Spleen (tissue), 11 donors: ENCODE measurements around the gene CRTC3. TPM values are rescaled to one million over a fixed set of nuclear protein-coding genes. Genes with fewer than 3 reads are reported as not detected.
"Not testable (repeated sequence)": the region's sequence is repeated elsewhere in the genome, so short reads cannot be mapped to it uniquely, and the experiment has no call there.

ENCODE experiments used
- DNase-seq: peaks from one replicate; pipeline ENCODE4 v3.0.0-alpha.2; 2020
- H3K27ac ChIP-seq, 8 donors: fragments of 200-600 bp; sonication (generic) in 7 of 8; 1 replicate in 4 of 8; 2 replicates in 4 of 8; pipeline versions ENCODE4 v1.5.0 to v1.8.0; 2016 to 2021; ENCODE audit warnings: inconsistent platforms in 4 of 8, mild to moderate bottlenecking in 4 of 8, moderate library complexity in 1 of 8
- H3K27me3 ChIP-seq, 7 donors: fragments of 200-600 bp; sonication (generic) in 6 of 7; replicated peaks in 1 of 7; 1 replicate in 4 of 7; 2 replicates in 3 of 7; pipeline versions ENCODE4 v1.5.0 to v1.8.0; 2016 to 2021; ENCODE audit warnings: inconsistent platforms in 3 of 7, mild to moderate bottlenecking in 1 of 7
- H3K36me3 ChIP-seq, 6 donors: fragments of 200-600 bp; sonication (generic) in 5 of 6; 1 replicate in 4 of 6; 2 replicates in 2 of 6; pipeline versions ENCODE4 v1.5.0 to v1.8.0; 2016 to 2021; ENCODE audit warnings: inconsistent platforms in 2 of 6
- H3K4me1 ChIP-seq, 6 donors: fragments of 200-600 bp; sonication (generic) in 5 of 6; 1 replicate in 3 of 6; 2 replicates in 3 of 6; pipeline versions ENCODE4 v1.5.0 to v1.8.0; 2016 to 2021; ENCODE audit warnings: inconsistent platforms in 3 of 6
- H3K4me3 ChIP-seq, 8 donors: fragments of 200-600 bp; sonication (generic) in 7 of 8; 1 replicate in 4 of 8; 2 replicates in 4 of 8; pipeline versions ENCODE4 v1.5.0 to v1.8.0; 2016 to 2021; ENCODE audit warnings: inconsistent platforms in 4 of 8, mild to moderate bottlenecking in 4 of 8, moderate library complexity in 2 of 8
- H3K9me3 ChIP-seq, 8 donors: fragments of 200-600 bp; sonication (generic) in 7 of 8; 1 replicate in 4 of 8; 2 replicates in 4 of 8; pipeline versions ENCODE4 v1.5.0 to v1.8.0; 2016 to 2021; ENCODE audit warnings: inconsistent platforms in 4 of 8
- CTCF ChIP-seq, 11 experiments: fragments of 200-600 bp in 7 of 11; fragments of 450-650 bp in 4 of 11; sonication (generic) in 4 of 11; IDR thresholded peaks in 8 of 11; conservative IDR thresholded peaks in 3 of 11; 1 replicate in 7 of 11; 2 replicates in 4 of 11; pipeline versions ENCODE4 v1.4.0 to v1.8.0; 2016 to 2021; ENCODE audit warnings: antibody characterized with exemption in 11 of 11, inconsistent platforms in 4 of 11, mild to moderate bottlenecking in 1 of 11
- POLR2A ChIP-seq, 3 donors: fragments of 450-650 bp; IDR thresholded peaks; one replicate each; pipeline ENCODE4 v1.5.1; 2017; ENCODE audit warnings: antibody characterized with exemption in 3 of 3, mild to moderate bottlenecking in 1 of 3
- POLR2AphosphoS5 ChIP-seq, 3 donors: sonication (generic); formaldehyde crosslinking; IDR thresholded peaks; one replicate each; pipeline ENCODE4 v1.5.1; 2017; ENCODE audit warnings: antibody characterized with exemption in 3 of 3
- WGBS, 5 donors: extraction: QIAGEN DNeasy Blood & Tissue Kit in 3 of 5; methylation state at CpG; one replicate each; pipeline versions ENCODE4 v1.1.5 to v1.1.7; 2013 to 2018; 5-methylcytosine and 5-hydroxymethylcytosine counted together
- intact Hi-C: fragments of 100-400 bp; cut with DNase I; formaldehyde crosslinking; loops from one replicate; pipeline ENCODE4 v1.15.0; 2023; ENCODE audit warnings: low total_unique reads
- polyA plus RNA-seq, 3 donors: library from polyadenylated mRNA; stranded (reverse); fragments of 200-250 nt; gene quantifications; one replicate each; pipeline ENCODE4 v1.2.1, GENCODE V29; 2013
- total RNA-seq, 7 donors: library from RNA; depleted of rRNA in 3 of 7; stranded (reverse); fragments of >200 nt in 3 of 7; fragmentation: NEBNext Ultra II Directional in 4 of 7; extraction: Animal tissue kit (Norgen Biotek cat#: 25700) in 4 of 7; gene quantifications; one replicate each; pipeline versions ENCODE4 v1.1.0 to v1.2.1, GENCODE V29; 2016 to 2021
- donor health status: healthy with polysubstance abuse.
- donor health status: DM: no; HTN: no; CAD: no; lungs with moderate emphysema.
- donor health status: DM: no; HTN: no; CAD: no.
- donor health status: Bipolar disorder and iron deficiency.
- donor health status: healthy.
- donor health status: DM: no; HTN: no; CAD: no.
- donor health status: DM: yes; HTN: yes; CAD: no.

CRTC3 gene
- total and polyA plus RNA-seq, 10 donors: 7.7 to 51.2 (median 43.4) TPM

- peaks cover 0 to 41% (median 5%) of the 10 kb centered on the region in 7 donors for H3K27me3 ChIP-seq
- DNase-seq: peak; percentile 90
- 2 to 6% (median 3%) methylated on average over 32 to 75 of the region's 75 CpGs for WGBS, 5 donors
- H3K4me3 ChIP-seq: peak overlapping the region; percentile 25 to 79 (median 61)
- H3K9me3 ChIP-seq: no peaks in the 10 kb centered on the region
- intact Hi-C loops: no loop called here
- H3K27ac ChIP-seq: peak overlapping the region; percentile 81 to 92 (median 91)
- H3K4me1 ChIP-seq: peaks cover 17 to 70% (median 45%) of the 10 kb centered on the region in 6 donors
- TF ChIP-seq POLR2A (IDR thresholded peaks at IDR 0.05) (peak in 1 of 3 donors; percentile 43), POLR2AphosphoS5 (IDR thresholded peaks at IDR 0.05) (peak; percentile 49 to 80 (median 77)), CTCF (IDR thresholded peaks at IDR 0.05 in 8 of 11, conservative IDR thresholded peaks at IDR 0.05 in 3 of 11) (peak in 1 of 11 experiments; percentile 0)
- no peaks in the 10 kb centered on the region for H3K36me3 ChIP-seq
Measured at GRCh38 chr15:90665288-90666134, 135.8 kb downstream of the CRTC3 start.

- no peak for DNase-seq
- no peak for TF ChIP-seq CTCF (IDR thresholded peaks at IDR 0.05 in 8 of 11, conservative IDR thresholded peaks at IDR 0.05 in 3 of 11)
- no peak for TF ChIP-seq POLR2A (IDR thresholded peaks at IDR 0.05)
- TF ChIP-seq POLR2AphosphoS5 (IDR thresholded peaks at IDR 0.05): no peak
- H3K27me3 ChIP-seq: peaks cover 0 to 41% (median 5%) of the 10 kb centered on the region in 7 donors
- intact Hi-C loops: no loop called here
- H3K9me3 ChIP-seq: no peaks in the 10 kb centered on the region
- H3K27ac ChIP-seq: peak overlapping the region; percentile 81 to 92 (median 91)
- peaks cover 9 to 62% (median 37%) of the 10 kb centered on the region in 6 donors for H3K4me1 ChIP-seq
- no peaks in the 10 kb centered on the region for H3K36me3 ChIP-seq
- H3K4me3 ChIP-seq: peak overlapping the region in 7 of 8 donors; percentile 57 to 79 (median 64)
- WGBS, 5 donors: 85 to 90% (median 89%) methylated on average over 12 to 14 of the region's 14 CpGs
Measured at GRCh38 chr15:90666135-90666909, 136.6 kb downstream of the CRTC3 start.

DNA sequence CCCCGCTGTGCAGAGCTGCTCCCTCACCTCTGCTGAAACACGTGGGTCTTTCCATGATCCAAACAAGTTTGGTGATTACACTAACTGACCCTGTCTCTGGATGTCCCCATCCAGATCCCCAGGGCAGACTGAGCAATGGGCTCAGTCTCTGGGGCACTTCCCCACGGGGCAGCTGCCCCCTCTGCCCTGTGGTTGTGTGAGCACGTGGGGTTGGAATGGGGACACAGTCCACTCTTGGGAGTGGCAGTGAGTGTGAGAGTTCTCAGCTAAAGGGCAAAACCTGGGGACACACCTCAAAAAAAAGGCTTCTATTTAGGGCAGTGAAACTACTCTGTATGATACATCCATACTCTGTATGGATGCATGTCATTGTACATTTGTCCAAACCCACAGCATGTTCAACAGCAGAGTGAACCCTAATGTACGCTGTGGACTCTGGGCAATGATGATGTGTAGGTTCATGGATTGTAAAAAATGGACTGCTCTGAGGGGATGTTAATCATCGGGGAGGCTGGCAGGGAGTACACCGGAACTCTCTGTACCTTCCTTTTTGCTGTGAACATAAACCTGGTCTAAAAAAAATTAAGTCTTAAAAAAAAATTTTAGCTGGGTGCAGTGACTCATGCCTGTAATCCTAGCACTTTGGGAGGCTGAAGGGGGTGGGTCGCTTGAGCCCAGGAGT, 137.5 kb downstream of the CRTC3 start:
- no peaks in the 10 kb centered on the region for H3K9me3 ChIP-seq
- H3K4me1 ChIP-seq: peaks cover under 1 to 53% (median 28%) of the 10 kb centered on the region in 6 donors
- H3K27ac ChIP-seq: no peak overlapping the region
- WGBS, 5 donors: 74 to 81% (median 76%) methylated on average over 8 of the region's 8 CpGs
- no peak for DNase-seq
- H3K4me3 ChIP-seq: no peak overlapping the region
- no peaks in the 10 kb centered on the region for H3K36me3 ChIP-seq
- intact Hi-C loops: no loop called here
- TF ChIP-seq POLR2A (IDR thresholded peaks at IDR 0.05) (no peak), POLR2AphosphoS5 (IDR thresholded peaks at IDR 0.05) (no peak), CTCF (IDR thresholded peaks at IDR 0.05 in 8 of 11, conservative IDR thresholded peaks at IDR 0.05 in 3 of 11) (no peak)
- H3K27me3 ChIP-seq: peaks cover 0 to 38% (median 5%) of the 10 kb centered on the region in 7 donors

GRCh38 chr15:90667755-90668345, 138.1 kb downstream of the CRTC3 start:
- H3K9me3 ChIP-seq, intact Hi-C loops, DNase-seq, H3K27ac ChIP-seq, H3K4me3 ChIP-seq, H3K36me3 ChIP-seq: not testable (repeated sequence)
- 82 to 91% (median 87%) methylated on average over 7 of the region's 7 CpGs for WGBS, 5 donors
- Histone ChIP-seq H3K27me3 (peaks cover 0 to 32% (median 5%) of the 10 kb centered on the region in 7 donors), H3K4me1 (peaks cover 0 to 47% (median 26%) of the 10 kb centered on the region in 6 donors)

- H3K9me3 ChIP-seq, intact Hi-C loops, H3K36me3 ChIP-seq, H3K27me3 ChIP-seq, DNase-seq, H3K27ac ChIP-seq, H3K4me3 ChIP-seq: not testable (repeated sequence)
- WGBS, 5 donors: 92 to 97% (median 96%) methylated on average over 8 of the region's 8 CpGs
- peaks cover 0 to 20% (median 10%) of the 10 kb centered on the region in 6 donors for H3K4me1 ChIP-seq
Measured at GRCh38 chr15:90670631-90671030, 140.9 kb downstream of the CRTC3 start.
